ENCODE measurements around the gene RASGRF1. TPM values are rescaled to one million over a fixed set of nuclear protein-coding genes. Genes with fewer than 3 reads are reported as not detected.

The RASGRF1 gene
- total RNA-seq, 1 donor from 2014 or later, result not detected

DNA sequence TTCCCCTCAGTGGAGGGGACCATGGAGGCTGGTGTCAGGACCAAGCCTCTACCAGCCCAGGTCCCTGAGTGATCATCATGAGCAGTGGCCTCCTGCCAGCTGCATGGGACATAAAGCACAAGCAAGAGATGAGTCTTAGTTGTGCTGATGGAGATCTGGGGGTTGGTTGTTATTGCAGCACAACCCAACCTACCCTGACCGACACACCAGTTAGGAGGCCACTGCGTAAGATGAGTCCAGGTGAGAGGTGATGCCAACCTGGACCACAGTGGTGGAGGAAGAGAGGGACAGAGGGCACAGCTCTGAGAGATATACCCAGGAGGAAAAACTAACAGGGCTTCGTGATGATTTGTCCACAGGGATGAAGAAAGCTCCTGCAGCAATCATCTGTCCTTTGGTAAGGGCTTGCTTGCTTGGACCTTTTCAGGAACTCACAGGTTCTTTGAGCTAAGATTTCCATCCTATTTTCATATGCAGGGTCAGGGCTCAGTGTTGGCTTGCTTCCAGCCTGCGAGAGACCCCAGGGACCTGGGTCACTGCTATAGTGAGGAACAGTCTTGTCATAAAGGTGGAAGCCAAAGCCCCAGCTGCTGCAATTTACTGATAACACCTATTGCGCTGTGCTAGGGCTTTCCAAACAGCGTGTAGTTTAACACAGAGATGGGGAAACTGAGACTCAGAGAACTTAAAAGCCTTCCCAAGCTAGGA, 8.1 kb downstream of the RASGRF1 start:
- Histone ChIP-seq H3K4me3 (no peak overlapping the region), H3K4me1 (no peaks in the 10 kb centered on the region), H3K27ac (replicated peaks) (no peak overlapping the region), H3K9me3 (replicated peaks) (no peaks in the 10 kb centered on the region), H3K36me3 (no peaks in the 10 kb centered on the region), H3K27me3 (ENCODE audit: low read depth) (peaks cover 48% of the 10 kb centered on the region)
- TF ChIP-seq CTCF (IDR thresholded peaks at IDR 0.05; ENCODE audit: borderline replicate concordance), result no peak
- no peak for DNase-seq
- intact Hi-C loops (cut with micrococcal nuclease), result no loop called here

- H3K27ac ChIP-seq (replicated peaks), result no peak overlapping the region
- H3K27me3 ChIP-seq (ENCODE audit: low read depth), result peaks cover 22% of the 10 kb centered on the region
- no peaks in the 10 kb centered on the region for H3K36me3 ChIP-seq
- no peaks in the 10 kb centered on the region for H3K4me1 ChIP-seq
- H3K9me3 ChIP-seq (replicated peaks), result no peaks in the 10 kb centered on the region
- no peak for TF ChIP-seq CTCF (IDR thresholded peaks at IDR 0.05; ENCODE audit: borderline replicate concordance)
- no peak for DNase-seq
- no peak overlapping the region for H3K4me3 ChIP-seq
- intact Hi-C loops (cut with micrococcal nuclease), result no loop called here
Observed at GRCh38 chr15:79078763-79079410, 11.7 kb downstream of the RASGRF1 start.

DNA sequence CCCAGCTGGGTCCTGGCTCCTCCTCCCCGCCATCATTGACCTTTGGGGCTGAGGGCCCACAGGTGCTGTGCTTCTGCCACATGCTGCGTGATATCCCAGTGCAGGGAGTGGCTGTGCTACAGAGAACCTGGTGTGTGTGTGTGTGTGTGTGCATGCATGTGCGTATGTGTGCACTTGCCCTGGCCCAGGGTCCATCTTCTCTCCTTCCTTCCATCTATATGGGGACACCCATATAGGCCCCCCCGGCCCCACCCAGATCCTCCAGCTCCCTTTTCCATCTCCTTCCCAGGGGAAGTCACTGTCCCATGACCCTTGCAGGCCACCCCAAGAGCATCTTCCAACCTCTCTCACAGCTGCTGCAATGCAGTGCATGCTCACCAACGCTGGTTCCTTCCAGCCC, 12.6 kb downstream of the RASGRF1 start:
- no peaks in the 10 kb centered on the region for H3K4me1 ChIP-seq
- peaks cover 19% of the 10 kb centered on the region for H3K27me3 ChIP-seq (ENCODE audit: low read depth)
- no peak overlapping the region for H3K27ac ChIP-seq (replicated peaks)
- H3K9me3 ChIP-seq (replicated peaks), result no peaks in the 10 kb centered on the region
- intact Hi-C loops (cut with micrococcal nuclease), result no loop called here
- H3K36me3 ChIP-seq, result no peaks in the 10 kb centered on the region
- no peak overlapping the region for H3K4me3 ChIP-seq
- TF ChIP-seq CTCF (IDR thresholded peaks at IDR 0.05; ENCODE audit: borderline replicate concordance), result no peak
- no peak for DNase-seq

DNA sequence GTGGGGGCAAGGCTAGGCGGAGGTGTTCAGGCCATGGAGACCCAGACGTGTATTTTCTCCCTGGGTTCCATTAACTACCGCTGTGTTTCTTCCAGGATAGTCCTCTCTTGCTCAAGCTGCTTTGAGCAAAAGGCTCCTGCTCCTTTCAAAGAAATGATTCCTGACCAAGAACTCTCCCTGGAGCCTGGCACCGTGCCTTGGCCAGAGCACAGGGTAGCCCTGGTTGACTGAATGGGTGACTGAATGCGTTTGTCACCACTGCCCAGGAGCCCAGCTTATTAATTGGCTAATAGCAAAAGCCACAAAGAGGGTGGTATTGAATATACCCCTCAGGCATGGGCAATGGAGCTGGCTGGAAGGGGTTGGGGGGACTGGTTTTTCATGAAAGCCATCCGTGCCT, 13.9 kb downstream of the RASGRF1 start:
- no peak for TF ChIP-seq CTCF (IDR thresholded peaks at IDR 0.05; ENCODE audit: borderline replicate concordance)

GRCh38 chr15:79075256-79075655, 15.3 kb downstream of the RASGRF1 start:
- no peak for DNase-seq
- intact Hi-C loops (cut with micrococcal nuclease), result no loop called here
- Histone ChIP-seq H3K9me3 (replicated peaks) (no peaks in the 10 kb centered on the region), H3K4me1 (no peaks in the 10 kb centered on the region), H3K4me3 (no peak overlapping the region), H3K36me3 (no peaks in the 10 kb centered on the region), H3K27ac (replicated peaks) (no peak overlapping the region), H3K27me3 (ENCODE audit: low read depth) (peaks cover 18% of the 10 kb centered on the region)
- TF ChIP-seq CTCF (IDR thresholded peaks at IDR 0.05; ENCODE audit: borderline replicate concordance), result no peak

More for the DNA sequence above, 13.9 kb downstream of the RASGRF1 start:
- no peak for DNase-seq
- H3K36me3 ChIP-seq, result no peaks in the 10 kb centered on the region
- intact Hi-C loops (cut with micrococcal nuclease), result no loop called here
- peaks cover 18% of the 10 kb centered on the region for H3K27me3 ChIP-seq (ENCODE audit: low read depth)
- no peaks in the 10 kb centered on the region for H3K9me3 ChIP-seq (replicated peaks)
- H3K4me3 ChIP-seq, result no peak overlapping the region
- no peaks in the 10 kb centered on the region for H3K4me1 ChIP-seq
- no peak overlapping the region for H3K27ac ChIP-seq (replicated peaks)

All from left ventricle myocardium inferior (tissue), 1 donor.